NCI-H2107 (cell line): ENCODE results near the gene GMFB.
"Not testable (repeated sequence)": the region's sequence is repeated elsewhere in the genome, so short reads cannot be mapped to it uniquely, and the experiment has no call there.

Source experiments
- DNase-seq: peaks from one replicate; lab custom pipeline; 2025; lab: John Stamatoyannopoulos, UW

GMFB gene

GRCh38 chr14:54458536-54458935 is 30.2 kb downstream of the GMFB start:
- not testable (repeated sequence) for DNase-seq

GRCh38 chr14:54457609-54457996 is 31.2 kb downstream of the GMFB start:
- no peak for DNase-seq

- DNase-seq, result not testable (repeated sequence)
Observed at GRCh38 chr14:54456820-54457608, 31.8 kb downstream of the GMFB start.

GRCh38 chr14:54455363-54455762 is 33.4 kb downstream of the GMFB start:
- DNase-seq, result no peak

- DNase-seq, result not testable (repeated sequence)
Observed at GRCh38 chr14:54453990-54454389, 34.8 kb downstream of the GMFB start.

GRCh38 chr14:54453252-54453651 is 35.5 kb downstream of the GMFB start:
- DNase-seq, result no peak

- DNase-seq, result no peak
Observed at GRCh38 chr14:54451961-54452360, 36.8 kb downstream of the GMFB start.

- no peak for DNase-seq
Observed at GRCh38 chr14:54451121-54451601, 37.6 kb downstream of the GMFB start.

GRCh38 chr14:54450535-54450934 is 38.2 kb downstream of the GMFB start:
- DNase-seq, result no peak

- no peak for DNase-seq
Observed at GRCh38 chr14:54447231-54447692, 41.5 kb downstream of the GMFB start.

GRCh38 chr14:54446161-54446693 is 42.6 kb downstream of the GMFB start:
- DNase-seq, result peak; percentile 41

GRCh38 chr14:54444681-54445080 is 44.1 kb downstream of the GMFB start:
- no peak for DNase-seq

- DNase-seq, result no peak
Observed at GRCh38 chr14:54443981-54444380, 44.8 kb downstream of the GMFB start.

GRCh38 chr14:54442961-54443360 is 45.8 kb downstream of the GMFB start:
- not testable (repeated sequence) for DNase-seq

- DNase-seq, result peak; percentile 94
Observed at GRCh38 chr14:54440873-54441868, 47.6 kb downstream of the GMFB start, which contains the start of gene CNIH1. TSS of gene CNIH1 (minus strand) at chr14:54441374. CDS start at chr14:54441327, 47 bp downstream.

GRCh38 chr14:54440476-54440872 is 48.3 kb downstream of the GMFB start:
- no peak for DNase-seq

- no peak for DNase-seq
Observed at GRCh38 chr14:54440037-54440436, 48.7 kb downstream of the GMFB start.

GRCh38 chr14:54438703-54439102 is 50.1 kb downstream of the GMFB start:
- no peak for DNase-seq

- not testable (repeated sequence) for DNase-seq
Observed at GRCh38 chr14:54437954-54438353, 50.8 kb downstream of the GMFB start.

- no peak for DNase-seq
Observed at GRCh38 chr14:54435500-54435981, 53.2 kb downstream of the GMFB start.

- no peak for DNase-seq
Observed at GRCh38 chr14:54428527-54428926, 60.3 kb downstream of the GMFB start.

- no peak for DNase-seq
Observed at GRCh38 chr14:54427871-54428270, 60.9 kb downstream of the GMFB start.
